ENCODE data around the gene ARHGAP8. TPM values are rescaled to one million over a fixed set of nuclear protein-coding genes. Genes with fewer than 3 reads are reported as not detected.

ARHGAP8 gene
- total RNA-seq, 2 experiments from 2014 or later, result not detected

- H4K20me1 ChIP-seq (ENCODE audit: insufficient read depth, low read length), result no peaks in the 10 kb centered on the region
- H3K36me3 ChIP-seq (ENCODE audit: insufficient read depth, low read length), result no peaks in the 10 kb centered on the region
- no peak for DNase-seq (ENCODE audit: low spot score)
- ChIA-PET CTCF (ENCODE audit: unreplicated experiment) (no interaction called here), POLR2A (no interaction called here)
- H3K27ac ChIP-seq (ENCODE audit: low read depth, low read length, poor library complexity, severe bottlenecking), result no peak overlapping the region
- no peak overlapping the region for H3K4me2 ChIP-seq (ENCODE audit: low read length)
- BruUV-seq (replicated peaks), result no TSS peak
- H3K79me2 ChIP-seq (ENCODE audit: insufficient read depth, low read depth, low read length), result no peaks in the 10 kb centered on the region
- no peak for TF ChIP-seq EZH2phosphoT487 (IDR thresholded peaks at IDR 0.05; ENCODE audit: borderline replicate concordance, low read depth, low read length)
- no peak for TF ChIP-seq CTCF (conservative IDR thresholded peaks at IDR 0.05; ENCODE audit: low read length)
- H3K9me3 ChIP-seq (ENCODE audit: low read length), result no peaks in the 10 kb centered on the region
- intact Hi-C loops (cut with micrococcal nuclease; ENCODE audit: unreplicated experiment), result no loop called here
- no peak overlapping the region for H2AFZ ChIP-seq (ENCODE audit: low read length)
- H3K4me1 ChIP-seq (ENCODE audit: insufficient read depth, low read length, poor library complexity, severe bottlenecking), result no peaks in the 10 kb centered on the region
- no peak overlapping the region for H3K4me3 ChIP-seq (ENCODE audit: low read depth, low read length, poor library complexity, severe bottlenecking)
- no peaks in the 10 kb centered on the region for H3K9me2 ChIP-seq (ENCODE audit: insufficient read depth, low read length)
Observed at GRCh38 chr22:44726439-44726838, 25.9 kb upstream of the ARHGAP8 start.

- H2AFZ ChIP-seq (ENCODE audit: low read length), result no peak overlapping the region
- no peak overlapping the region for H3K27ac ChIP-seq (ENCODE audit: low read depth, low read length, poor library complexity, severe bottlenecking)
- H3K4me3 ChIP-seq (ENCODE audit: low read depth, low read length, poor library complexity, severe bottlenecking), result no peak overlapping the region
- ChIA-PET CTCF (ENCODE audit: unreplicated experiment) (no interaction called here), POLR2A (no interaction called here)
- H3K79me2 ChIP-seq (ENCODE audit: insufficient read depth, low read depth, low read length), result no peaks in the 10 kb centered on the region
- no peak for DNase-seq (ENCODE audit: low spot score)
- no peak overlapping the region for H3K4me2 ChIP-seq (ENCODE audit: low read length)
- H3K9me2 ChIP-seq (ENCODE audit: insufficient read depth, low read length), result no peaks in the 10 kb centered on the region
- intact Hi-C loops (cut with micrococcal nuclease; ENCODE audit: unreplicated experiment), result no loop called here
- H4K20me1 ChIP-seq (ENCODE audit: insufficient read depth, low read length), result no peaks in the 10 kb centered on the region
- BruUV-seq (replicated peaks), result no TSS peak
- H3K4me1 ChIP-seq (ENCODE audit: insufficient read depth, low read length, poor library complexity, severe bottlenecking), result no peaks in the 10 kb centered on the region
- H3K36me3 ChIP-seq (ENCODE audit: insufficient read depth, low read length), result no peaks in the 10 kb centered on the region
- H3K9me3 ChIP-seq (ENCODE audit: low read length), result no peaks in the 10 kb centered on the region
- TF ChIP-seq CTCF (conservative IDR thresholded peaks at IDR 0.05; ENCODE audit: low read length), result no peak
- TF ChIP-seq EZH2phosphoT487 (IDR thresholded peaks at IDR 0.05; ENCODE audit: borderline replicate concordance, low read depth, low read length), result no peak
Observed at GRCh38 chr22:44727148-44727547, 25.2 kb upstream of the ARHGAP8 start.

GRCh38 chr22:44727709-44728108 lies 24.7 kb upstream of the ARHGAP8 start:
- CTCF ChIA-PET (ENCODE audit: unreplicated experiment), result interaction anchor here (0.6 kb wide), 1 partner anchor 11 kb away, joined by 3 read pairs; no protein-coding TSS in a partner anchor
- Histone ChIP-seq H3K9me3 (ENCODE audit: low read length) (no peaks in the 10 kb centered on the region), H3K9me2 (ENCODE audit: insufficient read depth, low read length) (no peaks in the 10 kb centered on the region), H3K36me3 (ENCODE audit: insufficient read depth, low read length) (no peaks in the 10 kb centered on the region), H3K4me1 (ENCODE audit: insufficient read depth, low read length, poor library complexity, severe bottlenecking) (no peaks in the 10 kb centered on the region), H2AFZ (ENCODE audit: low read length) (no peak overlapping the region), H4K20me1 (ENCODE audit: insufficient read depth, low read length) (no peaks in the 10 kb centered on the region), H3K27ac (ENCODE audit: low read depth, low read length, poor library complexity, severe bottlenecking) (no peak overlapping the region), H3K79me2 (ENCODE audit: insufficient read depth, low read depth, low read length) (no peaks in the 10 kb centered on the region), H3K4me3 (ENCODE audit: low read depth, low read length, poor library complexity, severe bottlenecking) (no peak overlapping the region), H3K4me2 (ENCODE audit: low read length) (no peak overlapping the region)
- no peak for TF ChIP-seq EZH2phosphoT487 (IDR thresholded peaks at IDR 0.05; ENCODE audit: borderline replicate concordance, low read depth, low read length)
- no peak for TF ChIP-seq CTCF (conservative IDR thresholded peaks at IDR 0.05; ENCODE audit: low read length)
- BruUV-seq (replicated peaks), result no TSS peak
- intact Hi-C loops (cut with micrococcal nuclease; ENCODE audit: unreplicated experiment), result no loop called here
- POLR2A ChIA-PET, result no interaction called here
- DNase-seq (ENCODE audit: low spot score), result no peak
